SK-N-MC (cell line): ENCODE results near the gene CFAP299.

Source experiments
- EZH2 ChIP-seq: fragments of 200-600 bp; sonication (generic); IDR thresholded peaks from one replicate; pipeline ENCODE4 v1.6.1; 2017; ENCODE audit warnings: antibody characterized with exemption
- FOXP2 ChIP-seq: optimal IDR thresholded peaks from 2 replicates; pipeline ENCODE3; 2011; ENCODE audit warnings: mild to moderate bottlenecking, moderate library complexity; ENCODE audit not compliant: insufficient read depth; ENCODE audit errors: extremely low read length, control extremely low read depth
- POLR2AphosphoS5 ChIP-seq: IDR thresholded peaks from 2 replicates; pipeline ENCODE4 v1.6.1; 2012; ENCODE audit warnings: mild to moderate bottlenecking, low read depth, low read length, borderline replicate concordance

DNA sequence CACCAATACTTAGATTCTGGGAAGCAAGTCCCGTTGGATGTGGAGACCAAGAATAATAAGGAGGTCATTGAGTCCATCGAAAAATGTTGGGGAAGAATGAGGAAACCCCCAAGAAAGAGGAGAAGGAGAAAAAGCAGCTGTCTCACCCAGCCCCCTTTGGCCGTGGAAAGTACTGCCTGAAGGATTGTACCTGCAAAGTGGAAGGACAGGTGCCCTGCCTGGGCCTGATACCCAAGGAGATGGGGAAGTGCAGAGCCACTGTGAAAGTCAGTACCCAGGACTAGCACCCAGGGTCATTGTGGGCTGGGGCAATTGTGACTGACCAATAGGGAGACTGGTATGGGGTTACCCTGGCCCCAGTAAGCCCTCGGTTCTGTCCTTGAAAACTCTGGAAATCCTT, 13.8 kb upstream of the CFAP299 start:
- no peak for TF ChIP-seq POLR2AphosphoS5
- no peak for TF ChIP-seq EZH2
- TF ChIP-seq FOXP2, result no peak
